Measurements from ENCODE around the gene SF3A2.

DNA sequence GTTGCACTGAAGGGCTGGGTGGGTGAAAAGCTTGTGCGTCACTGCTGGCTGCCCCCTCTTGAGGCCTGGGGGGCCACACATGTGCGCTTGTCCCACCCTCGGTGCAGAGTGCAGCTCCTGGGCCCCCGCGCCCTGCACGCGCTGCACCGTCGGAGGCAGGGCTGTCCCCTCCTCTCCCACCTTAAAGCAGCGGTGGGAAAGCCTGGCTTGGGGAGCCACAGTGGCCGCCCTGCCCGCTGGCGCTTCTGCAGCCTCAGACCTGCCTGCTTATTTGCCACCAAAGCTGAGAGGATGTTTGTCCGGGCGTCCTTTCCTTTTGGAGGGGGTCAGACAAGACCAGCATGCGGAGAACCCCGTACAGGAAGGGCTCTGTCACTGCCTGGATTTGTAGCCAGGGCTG, 27.2 kb upstream of the SF3A2 start:
- TF ChIP-seq, protein P1, sequence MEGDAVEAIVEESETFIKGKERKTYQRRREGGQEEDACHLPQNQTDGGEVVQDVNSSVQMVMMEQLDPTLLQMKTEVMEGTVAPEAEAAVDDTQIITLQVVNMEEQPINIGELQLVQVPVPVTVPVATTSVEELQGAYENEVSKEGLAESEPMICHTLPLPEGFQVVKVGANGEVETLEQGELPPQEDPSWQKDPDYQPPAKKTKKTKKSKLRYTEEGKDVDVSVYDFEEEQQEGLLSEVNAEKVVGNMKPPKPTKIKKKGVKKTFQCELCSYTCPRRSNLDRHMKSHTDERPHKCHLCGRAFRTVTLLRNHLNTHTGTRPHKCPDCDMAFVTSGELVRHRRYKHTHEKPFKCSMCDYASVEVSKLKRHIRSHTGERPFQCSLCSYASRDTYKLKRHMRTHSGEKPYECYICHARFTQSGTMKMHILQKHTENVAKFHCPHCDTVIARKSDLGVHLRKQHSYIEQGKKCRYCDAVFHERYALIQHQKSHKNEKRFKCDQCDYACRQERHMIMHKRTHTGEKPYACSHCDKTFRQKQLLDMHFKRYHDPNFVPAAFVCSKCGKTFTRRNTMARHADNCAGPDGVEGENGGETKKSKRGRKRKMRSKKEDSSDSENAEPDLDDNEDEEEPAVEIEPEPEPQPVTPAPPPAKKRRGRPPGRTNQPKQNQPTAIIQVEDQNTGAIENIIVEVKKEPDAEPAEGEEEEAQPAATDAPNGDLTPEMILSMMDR (IDR thresholded peaks at IDR 0.05; ENCODE audit: poor library complexity): no peak
- no peak for TF ChIP-seq EZH2 (IDR thresholded peaks at IDR 0.05; ENCODE audit: borderline replicate concordance)

All from hepatocyte (in vitro differentiated cells).